ENCODE data around the gene THSD4. TPM values are rescaled to one million over a fixed set of nuclear protein-coding genes. Genes with fewer than 3 reads are reported as not detected.

Gene THSD4
- total and polyA plus RNA-seq, 2 of the 8 experiments (the other 6 are each of a cell fraction or from before 2014, with no cell fraction given), result 2.5 to 6.2 TPM

DNA sequence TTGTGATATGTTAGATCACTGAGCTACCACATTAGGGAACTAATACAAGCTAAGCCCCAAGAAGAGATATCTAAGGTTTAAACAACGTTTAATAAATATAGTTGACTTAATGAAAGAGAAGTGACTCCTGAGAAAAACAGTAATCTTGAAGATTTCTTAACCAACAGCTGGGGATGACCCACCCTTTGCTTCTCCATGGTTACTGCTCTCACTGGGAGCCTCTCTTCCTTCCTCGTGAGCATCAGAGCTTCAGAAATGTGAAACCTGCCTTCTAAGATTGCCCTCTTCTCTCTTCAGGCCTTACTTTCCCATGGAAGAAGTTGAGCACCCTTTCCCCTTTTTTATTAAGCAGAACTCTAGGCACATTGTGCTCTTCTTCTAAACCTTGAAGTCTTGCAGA is 562.9 kb downstream of the THSD4 start:
- Histone ChIP-seq H4K91ac (replicated peaks; ENCODE audit: insufficient read length, low read length) (no peak overlapping the region), H2BK5ac (ENCODE audit: low read depth, low read length) (no peak overlapping the region), H2AFZ (ENCODE audit: low read length) (no peak overlapping the region), H4K8ac (ENCODE audit: extremely low read depth, insufficient read depth, low read length) (no peak overlapping the region), H3K18ac (ENCODE audit: extremely low read depth, low read length) (no peak overlapping the region), H2BK20ac (ENCODE audit: low read length) (no peak overlapping the region), H2BK120ac (replicated peaks; ENCODE audit: low read depth, low read length) (no peak overlapping the region), H3K27me3 (replicated peaks in 1 of 4; ENCODE audit: control insufficient read depth in 3 of 4, extremely low read depth in 1 of 4, insufficient read depth in 3 of 4, low read length in 3 of 4) (no peaks in the 10 kb centered on the region), H3K79me1 (ENCODE audit: low read depth, low read length) (no peaks in the 10 kb centered on the region), H3K23ac (ENCODE audit: insufficient read length) (no peak overlapping the region), H3K36me3 (ENCODE audit: control insufficient read depth in 2 of 4, insufficient read depth in 4 of 4, low read length in 3 of 4) (no peaks in the 10 kb centered on the region), H3K14ac (ENCODE audit: insufficient read length) (no peak overlapping the region), H4K20me1 (replicated peaks in 1 of 2; ENCODE audit: control insufficient read depth in 1 of 2, insufficient read depth in 2 of 2, low read length in 2 of 2) (no peaks in the 10 kb centered on the region), H3K4ac (replicated peaks; ENCODE audit: insufficient read length, low read depth, low read length) (no peak overlapping the region), H3K9me3 (ENCODE audit: insufficient read depth in 2 of 2, low read depth in 1 of 2, low read length in 1 of 2) (no peaks in the 10 kb centered on the region), H2AK5ac (ENCODE audit: low read depth, low read length) (no peak overlapping the region), H3K27ac (ENCODE audit: low read depth, low read length) (no peak overlapping the region), H3K79me2 (ENCODE audit: control insufficient read depth in 1 of 2, insufficient read depth in 2 of 2, low read length in 2 of 2) (no peaks in the 10 kb centered on the region), H3K9ac (replicated peaks in 1 of 4; ENCODE audit: extremely low read depth in 1 of 4, low read depth in 3 of 4, low read length in 3 of 4) (no peak overlapping the region), H3K4me2 (ENCODE audit: insufficient read depth in 1 of 2, low read depth in 2 of 2, low read length in 2 of 2) (no peak overlapping the region), H2BK15ac (ENCODE audit: low read length) (no peak overlapping the region), H3K4me3 (ENCODE audit: extremely low read depth in 1 of 4, insufficient read depth in 2 of 4, low read depth in 3 of 4, low read length in 4 of 4) (no peak overlapping the region), H2BK12ac (ENCODE audit: low read depth, low read length) (no peak overlapping the region), H4K5ac (ENCODE audit: insufficient read length, low read depth, low read length) (no peak overlapping the region), H3K4me1 (replicated peaks in 1 of 4; ENCODE audit: control insufficient read depth in 3 of 4, insufficient read depth in 4 of 4, low read length in 3 of 4) (peaks cover 4 to 8% (median 5%) of the 10 kb centered on the region in 4 experiments; a peak in 5 of 7 replicates), H3K56ac (replicated peaks; ENCODE audit: insufficient read length, low read depth, low read length) (no peak overlapping the region), H3K23me2 (ENCODE audit: low read depth, low read length) (no peaks in the 10 kb centered on the region)
- ChIA-PET POLR2A (ENCODE audit: partially characterized antibody) (no interaction called here), CTCF (ENCODE audit: partially characterized antibody) (interaction anchor here (0.6 to 1.8 kb wide), 13 partner anchors 11 to 791 kb away, joined by 3 to 7 read pairs (median 3); no protein-coding TSS in a partner anchor)
- 54% methylated on average over 2 of the region's 2 CpGs; no CpG with 5 or more reads in 1 of the 2 experiments for WGBS, 2 experiments (ENCODE audit: extremely low coverage in 1 of 2, insufficient coverage in 1 of 2, insufficient read length in 1 of 2, insufficient replicate concordance in 2 of 2, low coverage in 1 of 2, low lambda C conversion rate in 2 of 2, missing lambda C conversion rate in 1 of 2)
- DNase-seq (ENCODE audit: low read depth in 1 of 2, low spot score in 2 of 2), result no peak
- TF ChIP-seq CTBP2 (IDR thresholded peaks at IDR 0.05; ENCODE audit: borderline replicate concordance, insufficient read depth, insufficient read length, low read length) (no peak), SAP30 (IDR thresholded peaks at IDR 0.05; ENCODE audit: insufficient read depth, insufficient replicate concordance, low read length) (no peak)
- no peak for FAIRE-seq

Measured in H1 (cell line).